Mesendoderm (in vitro differentiated cells): ENCODE measurements around the gene IRF2.

Experiments used
- DNase-seq: peaks from one replicate; pipeline ENCODE4 v3.0.0; 2013
- H2AK5ac ChIP-seq: 2 replicates; pipeline ENCODE4 v1.6.1; 2013; ENCODE audit warnings: low read length, inconsistent platforms
- H2BK120ac ChIP-seq: 2 replicates; pipeline ENCODE4 v1.6.1; 2013; ENCODE audit warnings: low read depth, mild to moderate bottlenecking, low read length, moderate library complexity, mixed read lengths
- H2BK15ac ChIP-seq: replicated peaks from 2 replicates; pipeline ENCODE4 v1.6.1; 2013; ENCODE audit warnings: low read depth, mild to moderate bottlenecking, moderate library complexity
- H2BK5ac ChIP-seq: 2 replicates; pipeline ENCODE4 v1.6.1; 2013; ENCODE audit warnings: low read length, inconsistent platforms
- H3K18ac ChIP-seq: 2 replicates; pipeline ENCODE4 v1.6.1; 2013; ENCODE audit warnings: mild to moderate bottlenecking, low read length, mixed read lengths
- H3K23ac ChIP-seq: one replicate; pipeline ENCODE4 v1.6.1; 2013; ENCODE audit warnings: low read length
- H3K27ac ChIP-seq: 2 replicates; pipeline ENCODE4 v1.5.1; 2013; ENCODE audit warnings: low read depth, mild to moderate bottlenecking, inconsistent platforms, low read length, moderate library complexity
- H3K27me3 ChIP-seq: 2 replicates; pipeline ENCODE4 v1.6.1; 2013; ENCODE audit warnings: low read length, control low read depth, mild to moderate bottlenecking, inconsistent platforms; ENCODE audit not compliant: insufficient read depth, poor library complexity
- H3K36me3 ChIP-seq: 2 replicates; pipeline ENCODE4 v1.6.1; 2013; ENCODE audit warnings: low read length, inconsistent platforms; ENCODE audit not compliant: control insufficient read depth, insufficient read depth
- H3K4ac ChIP-seq: one replicate; pipeline ENCODE4 v1.6.1; 2013; ENCODE audit warnings: low read depth, mild to moderate bottlenecking, low read length, moderate library complexity
- H3K4me1 ChIP-seq: 2 replicates; pipeline ENCODE4 v1.6.1; 2013; ENCODE audit warnings: low read depth, low read length, inconsistent platforms; ENCODE audit not compliant: control insufficient read depth
- H3K4me2 ChIP-seq: 2 replicates; pipeline ENCODE4 v1.6.1; 2013; ENCODE audit warnings: low read length
- H3K4me3 ChIP-seq: 2 replicates; pipeline ENCODE4 v1.5.1; 2013; ENCODE audit warnings: mild to moderate bottlenecking, low read length
- H3K56ac ChIP-seq: one replicate; pipeline ENCODE4 v1.6.1; 2013; ENCODE audit warnings: low read length
- H3K79me1 ChIP-seq: 2 replicates; pipeline ENCODE4 v1.6.1; 2013; ENCODE audit warnings: low read length, inconsistent platforms
- H3K79me2 ChIP-seq: 2 replicates; pipeline ENCODE4 v1.6.1; 2013; ENCODE audit warnings: mild to moderate bottlenecking, low read length; ENCODE audit not compliant: control insufficient read depth, insufficient read depth
- H3K9ac ChIP-seq: 2 replicates; pipeline ENCODE4 v1.6.1; 2013; ENCODE audit warnings: low read length, inconsistent platforms
- H4K5ac ChIP-seq: one replicate; pipeline ENCODE4 v1.6.1; 2013; ENCODE audit warnings: low read length
- H4K8ac ChIP-seq: one replicate; pipeline ENCODE4 v1.6.1; 2013; ENCODE audit warnings: low read depth, mild to moderate bottlenecking, control low read depth, low read length, moderate library complexity
- WGBS: extraction: QIAGEN DNeasy Blood & Tissue Kit; methylation state at CpG from one replicate; pipeline ENCODE4 v1.1.7; 2013; ENCODE audit warnings: low lambda C conversion rate, missing lambda C conversion rate; ENCODE audit not compliant: insufficient coverage; ENCODE audit errors: extremely low coverage; 5-methylcytosine and 5-hydroxymethylcytosine counted together

IRF2 gene

GRCh38 chr4:184364100-184364921 is 110.0 kb downstream of the IRF2 start:
- Histone ChIP-seq H3K9ac (no peak overlapping the region), H3K27ac (no peak overlapping the region), H2BK15ac (no peak overlapping the region), H3K23ac (no peak overlapping the region), H3K56ac (no peak overlapping the region), H3K79me2 (no peaks in the 10 kb centered on the region), H3K27me3 (no peaks in the 10 kb centered on the region), H2BK5ac (no peak overlapping the region), H3K4me2 (no peak overlapping the region), H3K18ac (no peak overlapping the region), H4K8ac (no peak overlapping the region), H2AK5ac (no peak overlapping the region), H3K4me1 (no peaks in the 10 kb centered on the region), H3K4me3 (no peak overlapping the region), H3K36me3 (no peaks in the 10 kb centered on the region), H2BK120ac (no peak overlapping the region), H4K5ac (no peak overlapping the region), H3K79me1 (no peaks in the 10 kb centered on the region), H3K4ac (no peak overlapping the region)
- DNase-seq: no peak
- WGBS: no CpG with 5 or more reads among the region's 5 CpGs

GRCh38 chr4:184363258-184363657 is 111.1 kb downstream of the IRF2 start:
- Histone ChIP-seq H3K27me3 (no peaks in the 10 kb centered on the region), H3K4me2 (no peak overlapping the region), H2AK5ac (no peak overlapping the region), H3K4me3 (no peak overlapping the region), H3K56ac (no peak overlapping the region), H3K4me1 (no peaks in the 10 kb centered on the region), H3K23ac (no peak overlapping the region), H3K18ac (no peak overlapping the region), H4K5ac (no peak overlapping the region), H3K79me2 (no peaks in the 10 kb centered on the region), H3K36me3 (no peaks in the 10 kb centered on the region), H2BK15ac (no peak overlapping the region), H4K8ac (no peak overlapping the region), H3K9ac (no peak overlapping the region), H2BK120ac (no peak overlapping the region), H3K27ac (no peak overlapping the region), H3K79me1 (no peaks in the 10 kb centered on the region), H3K4ac (no peak overlapping the region), H2BK5ac (no peak overlapping the region)
- no peak for DNase-seq
- no CpG with 5 or more reads among the region's 6 CpGs for WGBS

DNA sequence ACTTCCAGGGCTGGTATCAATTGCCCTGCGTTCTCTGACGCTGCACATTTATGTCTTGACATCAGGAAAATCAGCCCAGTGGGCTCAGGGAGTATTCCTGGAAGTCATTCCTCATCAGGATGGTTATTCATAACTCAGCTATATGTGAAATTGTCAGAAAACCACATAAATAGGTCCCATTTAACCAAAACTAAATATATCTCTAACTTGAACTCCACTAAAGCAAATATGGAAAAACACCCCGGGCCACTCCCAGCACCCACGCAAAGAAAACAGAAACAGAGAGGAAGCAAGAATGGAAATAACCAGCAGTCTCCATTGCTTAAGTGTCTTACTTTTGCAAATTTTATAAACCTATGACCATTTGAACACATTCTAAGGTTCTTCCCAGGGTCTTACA is 112.0 kb downstream of the IRF2 start:
- H2BK120ac ChIP-seq: no peak overlapping the region
- no peak overlapping the region for H3K23ac ChIP-seq
- H2BK5ac ChIP-seq: no peak overlapping the region
- no peak overlapping the region for H3K9ac ChIP-seq
- H3K27ac ChIP-seq: no peak overlapping the region
- H3K4ac ChIP-seq: no peak overlapping the region
- no peak overlapping the region for H3K56ac ChIP-seq
- no peak overlapping the region for H2BK15ac ChIP-seq
- no peak overlapping the region for H2AK5ac ChIP-seq
- no peaks in the 10 kb centered on the region for H3K27me3 ChIP-seq
- no peaks in the 10 kb centered on the region for H3K79me2 ChIP-seq
- WGBS: no CpG with 5 or more reads among the region's 4 CpGs
- H4K5ac ChIP-seq: no peak overlapping the region
- no peaks in the 10 kb centered on the region for H3K36me3 ChIP-seq
- H3K4me3 ChIP-seq: no peak overlapping the region
- no peak for DNase-seq
- H3K4me2 ChIP-seq: no peak overlapping the region
- H3K18ac ChIP-seq: no peak overlapping the region
- no peaks in the 10 kb centered on the region for H3K79me1 ChIP-seq
- H4K8ac ChIP-seq: no peak overlapping the region
- no peaks in the 10 kb centered on the region for H3K4me1 ChIP-seq

DNA sequence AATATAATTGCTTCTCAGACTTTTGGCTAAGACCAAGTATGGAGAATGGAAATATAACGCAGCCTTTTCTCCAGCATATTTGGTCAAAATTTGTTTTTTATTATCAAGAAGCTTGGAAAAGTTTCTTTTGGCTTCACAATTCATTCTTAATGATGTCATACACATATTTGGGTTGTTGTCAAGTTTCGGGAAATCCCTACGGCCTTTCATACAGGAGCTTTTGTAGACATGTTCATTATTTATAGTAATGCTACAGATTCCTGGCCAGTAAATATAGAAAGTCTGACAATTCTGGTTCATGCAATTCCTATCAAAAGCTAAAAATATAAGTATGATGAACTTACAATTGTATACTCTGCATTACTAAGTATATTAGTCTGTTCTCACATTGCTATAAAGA is 112.9 kb downstream of the IRF2 start:
- Histone ChIP-seq H2BK15ac (no peak overlapping the region), H3K9ac (no peak overlapping the region), H3K56ac (no peak overlapping the region), H4K8ac (no peak overlapping the region), H3K36me3 (no peaks in the 10 kb centered on the region), H3K4ac (no peak overlapping the region), H3K27me3 (no peaks in the 10 kb centered on the region), H3K4me2 (no peak overlapping the region), H3K79me1 (no peaks in the 10 kb centered on the region), H3K27ac (no peak overlapping the region), H2BK120ac (no peak overlapping the region), H3K79me2 (no peaks in the 10 kb centered on the region), H3K4me3 (no peak overlapping the region), H2AK5ac (no peak overlapping the region), H3K18ac (no peak overlapping the region), H2BK5ac (no peak overlapping the region), H3K23ac (no peak overlapping the region), H4K5ac (no peak overlapping the region), H3K4me1 (no peaks in the 10 kb centered on the region)
- whole genome bisulfite sequencing: no CpG with 5 or more reads among the region's 3 CpGs
- no peak for DNase-seq

GRCh38 chr4:184359888-184360287 is 114.5 kb downstream of the IRF2 start:
- H3K9ac ChIP-seq: no peak overlapping the region
- H2BK120ac ChIP-seq: no peak overlapping the region
- no peak overlapping the region for H3K4me2 ChIP-seq
- no peak overlapping the region for H3K4ac ChIP-seq
- no peak overlapping the region for H3K56ac ChIP-seq
- H3K36me3 ChIP-seq: no peaks in the 10 kb centered on the region
- H3K4me1 ChIP-seq: no peaks in the 10 kb centered on the region
- no CpG with 5 or more reads among the region's 5 CpGs for WGBS
- H3K23ac ChIP-seq: no peak overlapping the region
- no peaks in the 10 kb centered on the region for H3K79me2 ChIP-seq
- H4K5ac ChIP-seq: no peak overlapping the region
- H2AK5ac ChIP-seq: no peak overlapping the region
- H2BK15ac ChIP-seq: no peak overlapping the region
- H3K27me3 ChIP-seq: no peaks in the 10 kb centered on the region
- H4K8ac ChIP-seq: no peak overlapping the region
- no peaks in the 10 kb centered on the region for H3K79me1 ChIP-seq
- H3K4me3 ChIP-seq: no peak overlapping the region
- H2BK5ac ChIP-seq: no peak overlapping the region
- DNase-seq: no peak
- H3K27ac ChIP-seq: no peak overlapping the region
- H3K18ac ChIP-seq: no peak overlapping the region
